ENCODE measurements around the gene ELF4. TPM values are rescaled to one million over a fixed set of nuclear protein-coding genes. Genes with fewer than 3 reads are reported as not detected.

The ELF4 gene
- total and polyA plus RNA-seq, 9 of the 15 experiments (the other 6 are each of a cell fraction or from before 2014, with no cell fraction given) = 5.9 to 55.8 (median 25.2) TPM

DNA sequence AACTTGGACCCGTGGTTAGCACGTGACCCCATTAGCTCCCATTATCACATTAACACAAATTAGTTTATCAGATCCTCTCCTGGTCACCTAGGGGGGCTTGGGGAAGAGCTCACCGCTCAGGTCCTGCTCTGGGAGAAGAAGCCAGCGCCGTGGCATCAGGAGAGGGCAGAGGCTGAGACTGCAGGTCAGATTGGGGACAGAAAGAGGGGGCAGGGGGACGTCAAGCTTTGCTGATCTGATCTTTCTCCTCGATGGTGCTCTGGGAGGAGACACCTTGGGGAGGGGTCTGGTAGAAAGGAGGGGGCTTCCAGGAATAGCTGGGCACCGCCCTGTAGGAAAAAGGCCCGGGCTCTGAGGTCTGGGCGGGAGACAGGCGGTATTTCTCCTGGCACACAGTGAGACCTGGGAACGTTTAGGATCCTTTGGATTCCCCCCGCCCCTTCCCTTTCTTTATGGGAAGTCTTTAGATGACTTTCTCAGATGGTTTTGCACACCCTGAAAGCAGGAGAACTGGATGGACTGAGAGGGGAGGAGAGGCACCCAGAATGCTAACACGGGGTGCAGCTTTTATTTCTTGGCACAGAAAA is 9.1 kb upstream of the ELF4 start:
- Histone ChIP-seq H3K27ac (ENCODE audit: extremely low read depth, low read depth, low read length) (no peak overlapping the region), H3K9ac (ENCODE audit: insufficient read depth in 1 of 2, low read depth in 2 of 2, low read length in 2 of 2) (peak overlapping the region in 1 of 2 experiments; percentile 76; a peak in 2 of 4 replicates), H2AFZ (ENCODE audit: low read depth, low read length) (no peak overlapping the region), H3K9me3 (replicated peaks; ENCODE audit: control insufficient read depth, insufficient read depth, low read depth, low read length) (no peaks in the 10 kb centered on the region), H3K27me3 (ENCODE audit: control insufficient read depth in 2 of 2, insufficient read depth in 2 of 2, low read length in 2 of 2) (no peaks in the 10 kb centered on the region), H3K4me1 (replicated peaks in 1 of 2; ENCODE audit: control insufficient read depth in 2 of 2, insufficient read depth in 2 of 2, low read length in 2 of 2) (peaks cover 34 to 39% of the 10 kb centered on the region in 2 experiments; a peak in 4 of 5 replicates), H3K4me2 (ENCODE audit: insufficient read depth, low read length) (peak overlapping the region; percentile 18; the same call in 1 of the 2 replicates), H3K9me1 (ENCODE audit: control insufficient read depth, insufficient read depth, low read length) (peaks cover 2% of the 10 kb centered on the region), H3K4me3 (no peak overlapping the region), H4K20me1 (replicated peaks; ENCODE audit: control insufficient read depth, insufficient read depth, low read length) (no peaks in the 10 kb centered on the region), H3K36me3 (ENCODE audit: control insufficient read depth, insufficient read depth, low read length) (no peaks in the 10 kb centered on the region), H3K79me2 (ENCODE audit: control insufficient read depth, insufficient read depth, low read length) (no peaks in the 10 kb centered on the region)
- ATAC-seq (no peak), DNase-seq (ENCODE audit: extremely low read depth in 1 of 4, low spot score in 3 of 4) (no peak), FAIRE-seq (no peak)
- BruUV-seq (replicated peaks) = no TSS peak
- ChIA-PET CTCF (ENCODE audit: low intra/inter-chr PET ratio) (no interaction called here), POLR2A (interaction anchor here (0.7 to 2.9 kb wide), 7 partner anchors 8 to 61 kb away, joined by 3 to 12 read pairs (median 3); no protein-coding TSS in a partner anchor)
- WGBS (ENCODE audit: insufficient coverage, low coverage, missing lambda C conversion rate) = 50% methylated on average over 4 of the region's 14 CpGs
- intact Hi-C loops (cut with micrococcal nuclease) = no loop called here
- TF ChIP-seq ZNF589 (CRISPR knock-in tag; IDR thresholded peaks at IDR 0.05; ENCODE audit: low read depth) = no peak
- TF ChIP-seq SAFB (IDR thresholded peaks at IDR 0.05; ENCODE audit: borderline replicate concordance, low read depth, low read length) = no peak
- TF ChIP-seq KDM1A (IDR thresholded peaks at IDR 0.05) = no peak
- no peak for TF ChIP-seq ZNF282 (CRISPR knock-in tag; IDR thresholded peaks at IDR 0.05)
- TF ChIP-seq, protein P1, sequence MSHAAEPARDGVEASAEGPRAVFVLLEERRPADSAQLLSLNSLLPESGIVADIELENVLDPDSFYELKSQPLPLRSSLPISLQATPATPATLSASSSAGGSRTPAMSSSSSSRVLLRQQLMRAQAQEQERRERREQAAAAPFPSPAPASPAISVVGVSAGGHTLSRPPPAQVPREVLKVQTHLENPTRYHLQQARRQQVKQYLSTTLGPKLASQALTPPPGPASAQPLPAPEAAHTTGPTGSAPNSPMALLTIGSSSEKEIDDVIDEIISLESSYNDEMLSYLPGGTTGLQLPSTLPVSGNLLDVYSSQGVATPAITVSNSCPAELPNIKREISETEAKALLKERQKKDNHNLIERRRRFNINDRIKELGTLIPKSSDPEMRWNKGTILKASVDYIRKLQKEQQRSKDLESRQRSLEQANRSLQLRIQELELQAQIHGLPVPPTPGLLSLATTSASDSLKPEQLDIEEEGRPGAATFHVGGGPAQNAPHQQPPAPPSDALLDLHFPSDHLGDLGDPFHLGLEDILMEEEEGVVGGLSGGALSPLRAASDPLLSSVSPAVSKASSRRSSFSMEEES (CRISPR knock-in tag; IDR thresholded peaks at IDR 0.05) = peak; percentile 54
- TF ChIP-seq KAT7 (CRISPR knock-in tag; IDR thresholded peaks at IDR 0.05; ENCODE audit: borderline replicate concordance) = 0 out of 2 replicates have a peak, but pooled peaks have one; percentile 54
- TF ChIP-seq, protein P2, sequence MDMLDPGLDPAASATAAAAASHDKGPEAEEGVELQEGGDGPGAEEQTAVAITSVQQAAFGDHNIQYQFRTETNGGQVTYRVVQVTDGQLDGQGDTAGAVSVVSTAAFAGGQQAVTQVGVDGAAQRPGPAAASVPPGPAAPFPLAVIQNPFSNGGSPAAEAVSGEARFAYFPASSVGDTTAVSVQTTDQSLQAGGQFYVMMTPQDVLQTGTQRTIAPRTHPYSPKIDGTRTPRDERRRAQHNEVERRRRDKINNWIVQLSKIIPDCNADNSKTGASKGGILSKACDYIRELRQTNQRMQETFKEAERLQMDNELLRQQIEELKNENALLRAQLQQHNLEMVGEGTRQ (CRISPR knock-in tag; IDR thresholded peaks at IDR 0.05) = 0 out of 2 replicates have a peak, but pooled peaks have one; percentile 2
- TF ChIP-seq MCM2 (IDR thresholded peaks at IDR 0.05; ENCODE audit: low read depth) = no peak
- no peak for TF ChIP-seq HLTF (IDR thresholded peaks at IDR 0.05)
- TF ChIP-seq, protein P3, sequence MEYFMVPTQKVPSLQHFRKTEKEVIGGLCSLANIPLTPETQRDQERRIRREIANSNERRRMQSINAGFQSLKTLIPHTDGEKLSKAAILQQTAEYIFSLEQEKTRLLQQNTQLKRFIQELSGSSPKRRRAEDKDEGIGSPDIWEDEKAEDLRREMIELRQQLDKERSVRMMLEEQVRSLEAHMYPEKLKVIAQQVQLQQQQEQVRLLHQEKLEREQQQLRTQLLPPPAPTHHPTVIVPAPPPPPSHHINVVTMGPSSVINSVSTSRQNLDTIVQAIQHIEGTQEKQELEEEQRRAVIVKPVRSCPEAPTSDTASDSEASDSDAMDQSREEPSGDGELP (CRISPR knock-in tag; IDR thresholded peaks at IDR 0.05; ENCODE audit: borderline replicate concordance) = 0 out of 2 replicates have a peak, but pooled peaks have one; percentile 9
- no peak for TF ChIP-seq ZBTB8A (IDR thresholded peaks at IDR 0.05; ENCODE audit: partially characterized antibody)
- in situ Hi-C loops (cut with MboI) = no loop called here

Data from K562 (cell line).